NCI-H446 treated with DMSO at 0.1 percent for 48 hours (cell line): ENCODE results near the gene CENPM.

ENCODE experiments used
- DNase-seq: peaks from one replicate; lab custom pipeline; 2025; lab: John Stamatoyannopoulos, UW

CENPM gene

DNA sequence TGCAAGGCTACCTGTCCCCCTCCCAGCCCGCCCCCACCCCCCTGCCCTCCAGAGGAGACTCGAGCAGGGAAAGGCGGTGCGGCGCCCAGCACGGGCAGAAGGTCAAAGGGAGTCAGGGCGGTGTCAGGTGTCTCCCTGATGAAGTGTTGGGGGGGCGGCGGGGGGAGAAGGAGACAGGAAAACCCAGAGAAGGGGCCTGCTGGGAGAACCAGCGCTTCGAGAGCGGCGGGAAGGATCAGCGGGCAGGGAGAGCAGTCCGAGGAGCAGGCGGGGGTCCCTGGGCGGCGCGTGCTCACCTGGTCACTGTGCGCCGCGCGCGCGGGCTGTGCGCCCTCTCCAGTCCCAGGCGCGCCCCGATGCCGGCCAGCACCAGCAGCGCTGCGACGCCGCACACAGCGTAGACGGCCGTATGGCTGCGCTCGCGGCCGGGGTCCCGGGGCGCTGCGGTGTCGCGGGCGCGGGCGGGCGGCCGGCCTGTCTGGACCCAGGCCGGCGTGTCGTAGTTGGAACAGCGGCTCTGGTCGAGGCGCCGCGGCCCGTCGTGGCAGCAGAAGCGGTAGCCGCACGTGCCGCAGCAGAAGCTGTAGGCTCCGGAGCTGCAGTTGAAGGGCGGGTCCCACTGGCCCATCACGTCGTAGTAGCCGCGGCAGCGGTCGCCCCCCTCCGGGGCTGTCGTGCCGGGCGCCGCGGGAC lies 33.0 kb downstream of the CENPM start:
- no peak for DNase-seq

DNA sequence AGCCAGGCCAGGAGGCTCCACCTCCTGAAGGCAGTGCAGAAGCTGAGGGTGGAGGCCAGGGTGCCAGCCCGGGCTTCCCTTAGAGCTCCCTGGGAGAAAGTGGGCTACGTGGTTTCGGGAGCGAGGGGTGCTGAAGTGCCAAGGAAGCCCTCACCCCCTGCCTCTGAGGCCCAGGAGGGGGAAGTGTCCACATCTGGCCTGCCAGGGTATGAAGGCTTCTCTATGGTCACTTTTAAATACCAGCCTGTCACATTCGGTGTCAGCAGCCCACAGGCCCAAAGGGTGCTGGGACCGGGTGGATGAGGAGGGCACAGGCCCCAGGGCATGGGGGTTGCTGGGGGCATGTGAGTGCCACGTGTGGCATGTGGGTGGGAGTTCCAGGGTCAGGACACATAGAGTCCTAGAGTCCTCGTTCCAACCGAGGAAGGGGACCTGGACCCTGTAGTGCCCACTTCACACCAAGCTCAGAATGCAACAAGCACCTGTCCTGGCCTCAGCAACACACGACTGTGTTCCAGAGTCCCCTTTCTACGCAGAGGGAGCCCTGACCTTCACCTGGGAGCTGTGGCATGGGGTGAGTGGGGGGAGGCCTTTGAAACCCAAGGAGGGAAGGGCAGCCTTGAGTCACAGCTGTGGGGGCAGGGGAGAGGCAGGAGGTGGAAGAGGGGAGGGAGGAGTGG lies 33.8 kb downstream of the CENPM start:
- DNase-seq: no peak

DNA sequence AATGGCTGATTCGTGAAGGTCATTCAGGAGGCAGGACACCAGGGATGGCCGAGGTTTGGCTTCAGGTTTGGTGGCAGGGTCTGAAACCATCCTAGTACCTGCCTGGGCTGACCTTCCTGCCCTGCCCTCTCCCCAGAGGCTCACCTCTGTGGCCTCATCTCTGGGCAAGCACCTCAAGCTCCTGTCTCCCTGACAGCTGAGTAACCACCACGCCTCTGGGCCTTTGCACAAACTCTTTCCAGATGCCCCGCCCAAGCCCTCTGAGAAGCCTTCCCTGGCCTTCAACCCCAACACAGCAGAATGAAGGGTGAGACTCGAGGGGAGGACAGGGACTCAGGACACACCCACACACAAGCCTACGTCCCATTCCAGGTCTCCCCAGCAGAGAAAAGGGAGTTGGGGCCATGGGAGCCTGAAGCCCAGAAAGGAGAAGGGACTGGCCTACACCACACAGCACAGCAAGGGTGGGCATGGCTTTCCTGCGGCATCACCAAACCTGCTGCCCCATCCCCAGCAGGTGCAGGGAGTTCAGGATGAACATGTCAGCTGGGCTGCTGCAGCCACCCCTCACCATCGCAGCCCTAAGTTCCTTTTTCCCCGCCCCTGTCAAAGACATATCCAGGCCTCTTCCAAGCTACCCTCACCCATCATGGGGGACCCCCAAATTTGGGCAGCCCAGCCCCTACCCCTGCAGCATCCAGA lies 34.5 kb downstream of the CENPM start:
- no peak for DNase-seq

DNA sequence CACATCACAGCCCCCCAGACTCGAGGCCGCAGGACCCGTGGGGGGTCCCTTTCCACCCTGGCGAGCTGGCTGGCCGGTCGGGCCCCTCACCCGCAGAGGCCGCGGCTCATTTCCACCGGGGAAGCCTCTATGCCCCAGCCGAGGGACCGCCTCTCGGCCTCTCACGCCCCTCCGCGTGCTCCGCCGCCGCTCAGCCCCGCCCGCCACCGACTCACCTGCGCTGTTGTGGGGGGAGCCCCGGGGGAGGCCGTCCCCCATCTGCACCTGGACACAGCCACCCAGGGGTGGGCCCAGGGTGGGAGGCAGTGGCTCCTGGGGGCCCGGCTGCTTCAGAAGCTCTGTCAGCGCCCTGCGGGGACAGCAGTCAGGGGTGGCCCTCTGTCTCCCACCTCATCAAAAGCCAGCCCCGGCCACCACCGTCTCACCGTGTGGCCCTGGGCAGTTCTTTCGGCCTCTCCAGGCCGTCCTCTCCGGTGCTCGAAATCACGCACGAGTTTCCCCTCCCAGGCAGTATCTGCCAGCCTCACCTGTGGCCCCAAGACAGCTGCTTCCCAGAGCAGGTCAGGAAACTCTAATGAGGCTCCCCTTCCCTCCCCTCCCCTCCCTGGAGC lies 35.8 kb downstream of the CENPM start:
- no peak for DNase-seq

GRCh38 chr22:41910050-41911000 lies 36.6 kb downstream of the CENPM start:
- DNase-seq: no peak

GRCh38 chr22:41909310-41910049 lies 37.5 kb downstream of the CENPM start:
- no peak for DNase-seq

DNA sequence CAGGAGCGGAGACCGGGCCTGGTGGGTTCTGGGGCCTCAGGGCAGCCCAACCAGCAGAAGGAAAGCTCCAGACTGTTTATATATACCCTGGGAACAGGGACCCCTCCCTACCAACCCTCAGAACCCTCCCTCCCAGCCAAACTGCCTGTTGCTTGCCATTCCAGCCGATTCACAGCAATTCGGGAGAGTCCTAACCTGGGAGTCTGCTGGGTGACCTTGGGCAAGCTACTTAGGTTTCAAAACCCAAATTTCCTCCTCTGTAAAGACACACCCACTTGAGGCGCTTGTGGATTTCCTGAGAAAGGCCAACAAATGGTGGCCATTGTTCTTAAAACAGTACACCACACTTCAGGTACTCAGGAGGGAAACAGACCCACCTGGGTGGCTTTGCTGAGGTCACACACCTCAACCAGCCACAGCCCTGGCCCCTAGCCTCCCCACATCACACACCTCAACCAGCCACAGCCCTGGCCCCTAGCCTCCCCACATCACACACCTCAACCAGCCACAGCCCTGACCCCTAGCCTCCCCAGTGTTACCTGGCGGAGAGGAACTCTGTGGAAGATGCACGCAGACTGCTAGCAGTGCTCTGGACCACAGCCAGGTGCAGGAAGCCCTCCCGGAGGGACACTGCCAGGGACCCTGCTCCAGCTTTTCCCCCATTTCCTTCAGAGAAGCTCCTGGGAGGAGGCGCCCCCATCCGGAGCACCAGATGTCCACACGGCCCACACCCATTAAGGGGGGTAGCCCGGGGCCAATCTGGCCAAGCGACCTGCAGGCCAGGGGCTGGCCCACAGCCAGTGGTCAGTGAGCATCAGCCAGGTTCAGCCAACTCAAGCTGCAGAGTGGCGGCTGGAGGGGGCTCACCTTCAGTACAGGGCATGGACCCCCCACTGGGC lies 38.3 kb downstream of the CENPM start:
- DNase-seq: no peak

GRCh38 chr22:41907436-41908401 lies 39.2 kb downstream of the CENPM start:
- DNase-seq: no peak

DNA sequence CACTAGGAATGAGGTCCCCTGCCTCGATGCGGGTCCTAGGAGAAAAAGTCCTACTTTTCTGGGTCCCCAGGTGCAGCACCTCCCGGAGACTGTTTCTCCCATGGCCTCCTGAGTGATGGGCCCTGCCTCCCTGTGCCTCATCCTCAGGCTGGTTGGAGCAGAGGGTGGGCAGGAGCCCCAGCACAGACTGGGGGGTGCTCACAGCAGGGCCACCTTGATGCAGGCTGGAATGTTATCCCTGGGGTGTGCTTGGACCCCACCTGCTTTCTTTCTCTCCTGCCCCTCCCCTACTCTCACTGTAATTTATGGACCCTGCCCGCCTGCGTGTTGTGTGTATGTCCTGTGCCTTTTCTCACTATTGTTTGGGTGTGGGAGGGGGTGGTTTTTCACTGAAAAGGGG lies 40.1 kb downstream of the CENPM start:
- no peak for DNase-seq

- no peak for DNase-seq
Observed at GRCh38 chr22:41905411-41906202, 41.3 kb downstream of the CENPM start.

GRCh38 chr22:41904450-41905410 lies 42.2 kb downstream of the CENPM start:
- no peak for DNase-seq

- DNase-seq: no peak
Observed at GRCh38 chr22:41902932-41903421, 44.0 kb downstream of the CENPM start.

- no peak for DNase-seq
Observed at GRCh38 chr22:41902016-41902415, 44.9 kb downstream of the CENPM start.

DNA sequence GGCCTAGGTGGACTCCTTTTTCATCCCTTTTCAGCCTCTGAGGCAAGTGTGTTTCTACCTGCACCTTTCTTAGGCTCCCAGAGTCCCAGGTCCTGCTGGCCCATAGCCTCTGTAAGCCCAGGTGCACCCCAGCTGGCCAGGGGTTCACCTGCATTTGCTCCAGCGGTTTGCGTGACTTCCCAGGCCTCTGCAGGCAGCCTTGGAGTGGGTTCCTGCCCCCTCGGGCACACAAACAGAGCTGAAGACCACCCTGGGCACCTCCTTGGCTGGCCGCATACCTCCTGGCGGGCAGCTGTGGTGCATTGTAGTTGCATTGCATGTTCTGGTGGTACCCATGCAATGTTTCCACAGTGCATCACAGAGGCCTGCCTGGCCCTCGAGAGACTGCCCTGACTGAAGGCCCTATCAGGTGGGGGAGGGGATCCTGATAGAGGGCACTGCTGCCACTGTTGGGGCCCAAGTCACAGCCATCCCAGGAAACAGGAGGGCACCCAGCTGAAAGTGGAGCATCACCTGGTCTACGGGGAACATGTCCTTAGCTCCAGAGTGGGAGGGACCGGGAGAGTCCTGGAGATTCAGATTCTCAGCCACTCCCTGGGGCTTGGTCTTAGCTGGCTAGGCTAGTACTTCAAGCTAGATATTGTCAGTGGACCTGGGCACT lies 46.2 kb downstream of the CENPM start:
- DNase-seq: no peak

GRCh38 chr22:41899992-41900651 lies 46.8 kb downstream of the CENPM start:
- DNase-seq: no peak
